ENCODE results near the gene GABRB2.

DNA sequence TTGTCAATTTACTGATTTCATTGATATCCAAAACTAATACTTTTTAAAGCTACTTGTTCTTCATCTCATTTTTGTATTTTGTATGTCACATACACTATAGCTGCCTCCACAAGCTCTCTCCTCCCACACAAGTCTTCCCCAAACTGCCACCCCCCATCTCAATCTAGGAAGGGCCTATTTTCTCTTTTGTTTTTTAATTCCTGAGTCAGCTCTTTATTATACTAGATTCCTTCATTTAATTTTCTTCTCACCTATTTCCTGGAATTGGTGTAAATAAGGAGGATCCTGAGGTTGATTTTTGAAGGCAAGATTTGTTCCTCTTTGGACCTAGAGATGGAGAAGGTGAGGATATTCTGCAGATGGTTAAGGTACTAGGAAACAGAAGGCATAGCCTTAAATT, 277.4 kb downstream of the GABRB2 start:
- TF ChIP-seq GATA3 (IDR thresholded peaks at IDR 0.05; ENCODE audit: low read depth, low read length) (no peak), GATA2 (IDR thresholded peaks at IDR 0.05; ENCODE audit: low read depth, low read length) (no peak)

All from SH-SY5Y (cell line).